LNCaP clone FGC (cell line): Measurements from ENCODE around the gene DBF4B.
"Not testable (repeated sequence)": the region's sequence is repeated elsewhere in the genome, so short reads cannot be mapped to it uniquely, and the experiment has no call there.

ENCODE experiments used
- DNase-seq: peaks from one replicate; pipeline ENCODE4 v3.0.0-alpha.2; 2011; ENCODE audit warnings: low read depth
- H3K4me3 ChIP-seq: 2 replicates; pipeline ENCODE4 v1.5.1; 2011; ENCODE audit warnings: mild to moderate bottlenecking, low read depth, low read length, control low read depth
- CTCF ChIP-seq: IDR thresholded peaks from 2 replicates; pipeline ENCODE4 v1.5.1; 2012; ENCODE audit warnings: mild to moderate bottlenecking; ENCODE audit not compliant: control insufficient read depth, insufficient read depth; ENCODE audit errors: extremely low read depth

The DBF4B gene

GRCh38 chr17:44749076-44749979 is 40.9 kb downstream of the DBF4B start:
- no peak for TF ChIP-seq CTCF
- H3K4me3 ChIP-seq, result no peak overlapping the region
- DNase-seq, result no peak

- no peak for TF ChIP-seq CTCF
- no peak for DNase-seq
- no peak overlapping the region for H3K4me3 ChIP-seq
These were observed 41.5 kb downstream of the DBF4B start for GRCh38 chr17:44749980-44750318.

GRCh38 chr17:44751331-44751730 is 42.9 kb downstream of the DBF4B start:
- no peak overlapping the region for H3K4me3 ChIP-seq
- DNase-seq, result no peak
- no peak for TF ChIP-seq CTCF

- no peak overlapping the region for H3K4me3 ChIP-seq
- no peak for DNase-seq
- no peak for TF ChIP-seq CTCF
These were observed 43.3 kb downstream of the DBF4B start for GRCh38 chr17:44751806-44752205.

GRCh38 chr17:44752953-44753861 is 44.7 kb downstream of the DBF4B start:
- DNase-seq, result no peak
- no peak overlapping the region for H3K4me3 ChIP-seq
- TF ChIP-seq CTCF, result no peak

- H3K4me3 ChIP-seq, result no peak overlapping the region
- TF ChIP-seq CTCF, result no peak
- no peak for DNase-seq
These were observed 45.8 kb downstream of the DBF4B start for GRCh38 chr17:44754276-44754675.

- DNase-seq, H3K4me3 ChIP-seq: not testable (repeated sequence)
These were observed 46.7 kb downstream of the DBF4B start for GRCh38 chr17:44755180-44755579.
